ENCODE data around the gene DMAC2L.
"Not testable (repeated sequence)": the region's sequence is repeated elsewhere in the genome, so short reads cannot be mapped to it uniquely, and the experiment has no call there.

The DMAC2L gene

GRCh38 chr14:50331596-50331995, 19.5 kb downstream of the DMAC2L start:
- no peak for DNase-seq

- DNase-seq, result no peak
Observed at GRCh38 chr14:50333014-50333509, 20.9 kb downstream of the DMAC2L start.

- no peak for DNase-seq
Observed at GRCh38 chr14:50334211-50334610, 22.1 kb downstream of the DMAC2L start.

GRCh38 chr14:50335389-50335788, 23.3 kb downstream of the DMAC2L start:
- peak; percentile 56 for DNase-seq

GRCh38 chr14:50335989-50336824, 24.1 kb downstream of the DMAC2L start:
- no peak for DNase-seq

GRCh38 chr14:50338587-50338986, 26.5 kb downstream of the DMAC2L start:
- no peak for DNase-seq

GRCh38 chr14:50339178-50339804, 27.2 kb downstream of the DMAC2L start:
- no peak for DNase-seq

GRCh38 chr14:50340045-50340444, 27.9 kb downstream of the DMAC2L start:
- DNase-seq, result no peak

GRCh38 chr14:50340963-50341362, 28.8 kb downstream of the DMAC2L start:
- DNase-seq, result no peak

GRCh38 chr14:50342221-50343078, 30.3 kb downstream of the DMAC2L start:
- peak; percentile 54 for DNase-seq

GRCh38 chr14:50343434-50343833, 31.3 kb downstream of the DMAC2L start:
- DNase-seq, result no peak

GRCh38 chr14:50344116-50344775, 32.1 kb downstream of the DMAC2L start:
- no peak for DNase-seq

GRCh38 chr14:50344876-50345563, 32.9 kb downstream of the DMAC2L start:
- DNase-seq, result peak; percentile 8

GRCh38 chr14:50345846-50346422, 33.8 kb downstream of the DMAC2L start:
- no peak for DNase-seq

- DNase-seq, result peak; percentile 18
Observed at GRCh38 chr14:50347521-50347920, 35.4 kb downstream of the DMAC2L start.

- DNase-seq, result no peak
Observed at GRCh38 chr14:50348933-50349332, 36.8 kb downstream of the DMAC2L start.

- DNase-seq, result no peak
Observed at GRCh38 chr14:50350975-50351374, 38.9 kb downstream of the DMAC2L start.

GRCh38 chr14:50352584-50352983, 40.5 kb downstream of the DMAC2L start:
- no peak for DNase-seq

GRCh38 chr14:50353126-50353525, 41.0 kb downstream of the DMAC2L start:
- DNase-seq, result no peak

- no peak for DNase-seq
Observed at GRCh38 chr14:50354527-50354926, 42.4 kb downstream of the DMAC2L start.

GRCh38 chr14:50355692-50356091, 43.6 kb downstream of the DMAC2L start:
- no peak for DNase-seq

- not testable (repeated sequence) for DNase-seq
Observed at GRCh38 chr14:50356283-50356682, 44.2 kb downstream of the DMAC2L start.

Data from kidney glomerular epithelial cell (primary cell).